ENCODE results near the gene CIAO1. TPM values are rescaled to one million over a fixed set of nuclear protein-coding genes. Genes with fewer than 3 reads are reported as not detected.

CIAO1 gene
- total and polyA plus RNA-seq, 4 experiments from 2014 or later: 78.3 to 111 (median 90.8) TPM

DNA sequence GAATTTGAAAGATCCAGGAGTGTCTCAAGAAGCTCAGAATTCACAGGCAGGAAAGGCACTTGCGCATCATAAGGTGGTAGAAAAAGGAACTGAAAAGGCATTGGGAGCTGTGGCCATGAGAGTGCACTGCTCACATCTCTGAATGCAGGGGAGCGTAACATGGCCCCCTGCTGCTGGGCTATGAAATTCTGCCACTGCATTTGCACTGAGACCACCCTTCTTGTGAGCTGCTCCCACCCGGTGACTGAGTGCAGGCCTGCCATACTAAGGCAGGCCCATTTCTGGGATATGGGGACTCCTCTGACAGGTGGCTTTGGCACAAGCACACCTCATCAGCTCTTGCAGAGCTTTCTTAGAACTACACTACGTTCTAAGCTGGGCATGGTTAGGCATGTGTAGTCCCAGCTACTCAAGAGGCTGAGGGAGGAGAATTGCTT lies 32.1 kb upstream of the CIAO1 start:
- Histone ChIP-seq H3K27me3 (ENCODE audit: insufficient read depth, low read length) (no peaks in the 10 kb centered on the region), H3K4me1 (ENCODE audit: insufficient read depth, low read length) (no peaks in the 10 kb centered on the region), H3K27ac (ENCODE audit: low read depth, low read length) (no peak overlapping the region), H3K36me3 (ENCODE audit: insufficient read depth, low read length) (no peaks in the 10 kb centered on the region), H3K4me3 (ENCODE audit: low read length in 2 of 2) (no peak overlapping the region), H3K9me3 (ENCODE audit: control insufficient read depth in 1 of 2, low read length in 2 of 2) (no peaks in the 10 kb centered on the region)
- no peak overlapping the region for H3K27ac Mint-ChIP-seq
- H3K4me3 Mint-ChIP-seq: no peak overlapping the region
- H3K36me3 Mint-ChIP-seq: peaks cover 0 to 3% of the 10 kb centered on the region in 2 donors
- CTCF ChIA-PET (ENCODE audit: partially characterized antibody): interaction anchor here (1.2 kb wide), 1 partner anchor 8 kb away, joined by 5 read pairs; no protein-coding TSS in a partner anchor
- peaks cover 0 to 5% (median 0%) of the 10 kb centered on the region in 4 donors for H3K4me1 Mint-ChIP-seq
- intact Hi-C loops (cut with micrococcal nuclease): no loop called here
- H3K27me3 Mint-ChIP-seq: no peaks in the 10 kb centered on the region
- no peak for DNase-seq
- no peaks in the 10 kb centered on the region for H3K9me3 Mint-ChIP-seq
- POLR2A ChIA-PET (ENCODE audit: partially characterized antibody): no interaction called here

DNA sequence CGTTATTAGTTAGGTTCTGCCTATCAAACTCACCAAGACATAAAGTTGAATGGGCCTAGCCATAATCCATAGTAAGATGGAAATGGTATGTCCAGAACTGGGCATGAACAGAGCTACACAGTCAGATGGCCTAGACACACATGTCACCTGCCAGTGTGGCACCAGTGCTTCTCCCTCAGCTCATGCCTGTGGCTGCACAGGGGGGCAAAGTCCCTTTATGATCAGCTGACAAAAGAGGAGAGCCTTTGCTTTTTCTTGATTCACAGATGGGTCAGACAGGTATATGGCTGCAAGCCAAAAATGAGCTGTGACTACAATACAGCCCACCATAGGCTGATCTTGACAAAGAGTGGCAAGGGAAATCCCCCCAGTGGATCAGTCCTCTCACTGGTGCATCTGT lies 29.1 kb upstream of the CIAO1 start:
- H3K27me3 ChIP-seq (ENCODE audit: insufficient read depth, low read length): no peaks in the 10 kb centered on the region
- H3K4me1 ChIP-seq (ENCODE audit: insufficient read depth, low read length): peaks cover 12% of the 10 kb centered on the region
- Mint-ChIP-seq H3K27ac (no peak overlapping the region), H3K4me3 (no peak overlapping the region), H3K36me3 (no peaks in the 10 kb centered on the region), H3K27me3 (no peaks in the 10 kb centered on the region), H3K9me3 (no peaks in the 10 kb centered on the region), H3K4me1 (peaks cover 10 to 28% (median 15%) of the 10 kb centered on the region in 4 donors)
- no peaks in the 10 kb centered on the region for H3K9me3 ChIP-seq (ENCODE audit: control insufficient read depth in 1 of 2, low read length in 2 of 2)
- POLR2A ChIA-PET (ENCODE audit: partially characterized antibody): interaction anchor here (1.0 kb wide), 1 partner anchor 621 kb away, joined by 3 read pairs; no protein-coding TSS in a partner anchor
- CTCF ChIA-PET (ENCODE audit: partially characterized antibody): interaction anchor here (1.5 to 2.2 kb wide), 2 partner anchors 24 to 63 kb away, joined by 3 to 8 read pairs; no protein-coding TSS in a partner anchor
- no peak overlapping the region for H3K4me3 ChIP-seq (ENCODE audit: low read length in 2 of 2)
- no peak for DNase-seq
- intact Hi-C loops (cut with micrococcal nuclease): no loop called here
- no peak overlapping the region for H3K27ac ChIP-seq (ENCODE audit: low read depth, low read length)
- no peaks in the 10 kb centered on the region for H3K36me3 ChIP-seq (ENCODE audit: insufficient read depth, low read length)

DNA sequence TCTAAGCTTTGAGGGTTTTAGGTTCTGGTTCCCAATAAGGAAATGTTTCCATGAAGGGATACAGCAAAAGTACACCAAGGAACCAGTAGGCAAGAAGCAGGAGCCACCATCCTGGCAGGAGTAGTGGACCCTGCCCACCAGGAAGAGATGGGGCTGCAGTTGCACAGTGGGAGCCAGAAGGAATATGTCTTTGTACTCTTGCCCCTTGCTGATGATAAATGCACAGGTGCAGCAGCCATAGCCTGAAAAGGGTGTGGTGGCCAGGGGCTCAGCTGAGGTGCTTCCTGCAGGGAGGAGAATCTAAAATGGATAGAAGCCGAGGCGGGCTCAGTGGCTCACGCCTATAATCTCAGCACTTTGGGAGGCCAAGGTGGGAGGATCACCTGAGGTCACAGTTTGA lies 27.8 kb upstream of the CIAO1 start:
- H3K4me1 Mint-ChIP-seq: peaks cover 20 to 39% (median 26%) of the 10 kb centered on the region in 4 donors
- no peak overlapping the region for H3K4me3 ChIP-seq (ENCODE audit: low read length in 2 of 2)
- no peaks in the 10 kb centered on the region for H3K27me3 Mint-ChIP-seq
- ChIA-PET CTCF (ENCODE audit: partially characterized antibody) (interaction anchor here (2.2 kb wide), 1 partner anchor 64 kb away, joined by 8 read pairs; no protein-coding TSS in a partner anchor), POLR2A (ENCODE audit: partially characterized antibody) (interaction anchor here (4.6 kb wide), 1 partner anchor 30 kb away, joined by 37 read pairs; the partner anchor contains the start of gene STARD7)
- no peak for DNase-seq
- no peaks in the 10 kb centered on the region for H3K36me3 Mint-ChIP-seq
- no peaks in the 10 kb centered on the region for H3K9me3 ChIP-seq (ENCODE audit: control insufficient read depth in 1 of 2, low read length in 2 of 2)
- peaks cover 25% of the 10 kb centered on the region for H3K4me1 ChIP-seq (ENCODE audit: insufficient read depth, low read length)
- H3K27ac ChIP-seq (ENCODE audit: low read depth, low read length): no peak overlapping the region
- no peaks in the 10 kb centered on the region for H3K27me3 ChIP-seq (ENCODE audit: insufficient read depth, low read length)
- peak overlapping the region in 2 of 7 donors; percentile 5 to 16 for H3K27ac Mint-ChIP-seq
- no peaks in the 10 kb centered on the region for H3K9me3 Mint-ChIP-seq
- H3K4me3 Mint-ChIP-seq: no peak overlapping the region
- no peaks in the 10 kb centered on the region for H3K36me3 ChIP-seq (ENCODE audit: insufficient read depth, low read length)
- intact Hi-C loops (cut with micrococcal nuclease): no loop called here

DNA sequence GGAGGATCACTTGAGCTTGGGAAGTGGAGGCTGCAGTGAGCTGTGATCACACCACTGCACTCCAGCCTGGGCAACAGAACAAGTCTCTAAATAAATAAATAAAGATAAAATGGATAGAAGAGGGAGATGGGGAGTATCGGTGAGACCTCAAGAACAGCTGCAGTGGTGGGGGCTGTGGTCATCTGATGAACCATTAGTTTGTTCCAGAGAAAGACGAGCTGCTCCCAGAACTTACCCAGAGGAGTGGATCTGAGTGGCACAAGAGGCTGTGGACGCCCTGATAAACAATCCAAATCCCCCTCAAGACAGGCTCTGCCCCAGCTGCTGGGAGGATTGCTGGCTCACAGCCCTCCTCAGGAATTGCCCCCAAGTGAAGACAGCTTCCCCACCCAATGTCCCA lies 26.9 kb upstream of the CIAO1 start:
- POLR2A ChIA-PET (ENCODE audit: partially characterized antibody): interaction anchor here (4.6 kb wide), 1 partner anchor 31 kb away, joined by 37 read pairs; the partner anchor contains the start of gene STARD7
- Histone ChIP-seq H3K9me3 (ENCODE audit: control insufficient read depth in 1 of 2, low read length in 2 of 2) (no peaks in the 10 kb centered on the region), H3K4me3 (ENCODE audit: low read length in 2 of 2) (no peak overlapping the region), H3K27me3 (ENCODE audit: insufficient read depth, low read length) (no peaks in the 10 kb centered on the region), H3K27ac (ENCODE audit: low read depth, low read length) (no peak overlapping the region), H3K36me3 (ENCODE audit: insufficient read depth, low read length) (no peaks in the 10 kb centered on the region), H3K4me1 (ENCODE audit: insufficient read depth, low read length) (peaks cover 25% of the 10 kb centered on the region)
- intact Hi-C loops (cut with micrococcal nuclease): no loop called here
- CTCF ChIA-PET (ENCODE audit: partially characterized antibody): no interaction called here
- Mint-ChIP-seq H3K27ac (no peak overlapping the region), H3K9me3 (no peaks in the 10 kb centered on the region), H3K36me3 (no peaks in the 10 kb centered on the region), H3K4me3 (no peak overlapping the region), H3K4me1 (peaks cover 20 to 39% (median 26%) of the 10 kb centered on the region in 4 donors), H3K27me3 (no peaks in the 10 kb centered on the region)
- DNase-seq: no peak

DNA sequence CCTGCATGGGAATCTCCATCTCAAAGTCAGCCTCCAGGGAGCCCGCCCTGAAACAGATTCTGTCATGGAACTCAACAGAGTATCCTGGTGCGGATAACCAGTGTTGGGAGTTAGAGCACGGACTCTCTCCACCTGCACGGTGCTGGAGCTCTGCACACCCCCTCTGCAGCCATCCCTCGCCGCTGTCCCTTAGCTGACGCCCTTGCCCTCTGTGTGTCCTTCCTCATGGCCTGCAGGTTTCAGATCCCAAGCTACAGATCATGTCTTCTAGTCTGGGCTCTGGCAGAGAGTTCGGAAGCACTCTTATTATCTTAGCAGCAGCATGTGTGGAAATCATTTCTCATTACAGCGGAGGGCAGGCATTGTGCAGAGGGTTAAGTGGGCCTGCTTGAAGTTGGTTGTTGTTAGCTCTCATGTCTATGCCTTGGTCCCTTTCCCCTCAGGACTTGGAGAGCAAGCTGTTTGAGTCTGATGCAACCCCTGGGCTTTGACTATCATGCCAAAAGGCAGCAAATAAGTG lies 26.2 kb upstream of the CIAO1 start:
- Mint-ChIP-seq H3K27ac (peak overlapping the region in 5 of 7 donors; percentile 12 to 91 (median 31)), H3K27me3 (no peaks in the 10 kb centered on the region), H3K36me3 (no peaks in the 10 kb centered on the region), H3K4me1 (peaks cover 20 to 43% (median 29%) of the 10 kb centered on the region in 4 donors), H3K4me3 (no peak overlapping the region), H3K9me3 (no peaks in the 10 kb centered on the region)
- Histone ChIP-seq H3K4me1 (ENCODE audit: insufficient read depth, low read length) (peaks cover 25% of the 10 kb centered on the region), H3K36me3 (ENCODE audit: insufficient read depth, low read length) (no peaks in the 10 kb centered on the region), H3K27ac (ENCODE audit: low read depth, low read length) (no peak overlapping the region), H3K9me3 (ENCODE audit: control insufficient read depth in 1 of 2, low read length in 2 of 2) (no peaks in the 10 kb centered on the region), H3K27me3 (ENCODE audit: insufficient read depth, low read length) (no peaks in the 10 kb centered on the region), H3K4me3 (ENCODE audit: low read length in 2 of 2) (no peak overlapping the region)
- intact Hi-C loops (cut with micrococcal nuclease): no loop called here
- POLR2A ChIA-PET (ENCODE audit: partially characterized antibody): interaction anchor here (4.6 kb wide), 1 partner anchor 32 kb away, joined by 37 read pairs; the partner anchor contains the start of gene STARD7
- CTCF ChIA-PET (ENCODE audit: partially characterized antibody): interaction anchor here (1.2 kb wide), 1 partner anchor 32 kb away, joined by 3 read pairs; no protein-coding TSS in a partner anchor
- DNase-seq: no peak

DNA sequence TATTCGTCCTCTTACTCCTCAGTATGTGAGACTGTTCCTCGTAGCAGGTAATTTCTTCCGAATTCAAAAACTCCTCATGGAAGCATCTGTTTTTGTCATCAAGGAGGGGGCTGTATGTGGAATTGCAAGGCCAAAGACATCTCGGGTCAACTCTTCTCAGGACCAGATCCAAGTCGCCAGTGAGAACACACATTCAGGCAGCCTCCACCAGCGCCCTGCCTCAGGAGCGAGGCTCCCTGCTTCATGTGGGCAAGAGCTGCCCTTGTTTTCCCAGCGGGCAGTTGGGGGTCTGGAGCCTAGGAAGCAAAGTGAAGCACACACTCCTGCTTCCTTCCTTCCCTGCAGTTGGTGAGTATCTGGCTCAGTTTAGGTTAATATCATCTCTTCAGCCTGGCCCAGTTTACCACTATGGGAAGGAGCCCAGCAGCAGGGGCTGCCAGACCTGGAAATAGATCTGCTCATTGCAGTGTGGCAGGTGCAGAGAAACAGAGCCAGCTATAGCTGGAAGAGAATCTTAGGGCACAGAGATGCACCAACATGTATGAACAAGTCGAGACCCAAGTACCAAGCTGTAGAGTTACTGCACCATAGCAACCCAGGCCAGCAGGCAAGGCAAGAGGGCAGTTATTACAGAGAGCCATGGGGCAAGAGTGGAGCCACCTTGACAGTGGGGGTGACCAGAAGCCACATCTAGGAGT lies 25.5 kb upstream of the CIAO1 start:
- H3K27ac Mint-ChIP-seq: peak overlapping the region; percentile 76 to 98 (median 91)
- no peak overlapping the region for H3K4me3 ChIP-seq (ENCODE audit: low read length in 2 of 2)
- intact Hi-C loops (cut with micrococcal nuclease): no loop called here
- H3K9me3 Mint-ChIP-seq: no peaks in the 10 kb centered on the region
- peaks cover 22 to 46% (median 32%) of the 10 kb centered on the region in 4 donors for H3K4me1 Mint-ChIP-seq
- H3K9me3 ChIP-seq (ENCODE audit: control insufficient read depth in 1 of 2, low read length in 2 of 2): no peaks in the 10 kb centered on the region
- POLR2A ChIA-PET (ENCODE audit: partially characterized antibody): interaction anchor here (0.7 to 4.6 kb wide), 3 partner anchors 21 to 66 kb away, joined by 3 to 37 read pairs (median 8); partner anchors contain the start of gene STARD7
- H3K36me3 ChIP-seq (ENCODE audit: insufficient read depth, low read length): no peaks in the 10 kb centered on the region
- peak overlapping the region; percentile 65 for H3K27ac ChIP-seq (ENCODE audit: low read depth, low read length)
- H3K27me3 Mint-ChIP-seq: no peaks in the 10 kb centered on the region
- peaks cover 27% of the 10 kb centered on the region for H3K4me1 ChIP-seq (ENCODE audit: insufficient read depth, low read length)
- DNase-seq: no peak
- H3K36me3 Mint-ChIP-seq: no peaks in the 10 kb centered on the region
- H3K4me3 Mint-ChIP-seq: peak overlapping the region in 3 of 8 donors; percentile 23 to 41 (median 38)
- CTCF ChIA-PET (ENCODE audit: partially characterized antibody): interaction anchor here (0.9 to 3.1 kb wide), 5 partner anchors 7 to 66 kb away, joined by 3 to 10 read pairs (median 3); no protein-coding TSS in a partner anchor
- no peaks in the 10 kb centered on the region for H3K27me3 ChIP-seq (ENCODE audit: insufficient read depth, low read length)

DNA sequence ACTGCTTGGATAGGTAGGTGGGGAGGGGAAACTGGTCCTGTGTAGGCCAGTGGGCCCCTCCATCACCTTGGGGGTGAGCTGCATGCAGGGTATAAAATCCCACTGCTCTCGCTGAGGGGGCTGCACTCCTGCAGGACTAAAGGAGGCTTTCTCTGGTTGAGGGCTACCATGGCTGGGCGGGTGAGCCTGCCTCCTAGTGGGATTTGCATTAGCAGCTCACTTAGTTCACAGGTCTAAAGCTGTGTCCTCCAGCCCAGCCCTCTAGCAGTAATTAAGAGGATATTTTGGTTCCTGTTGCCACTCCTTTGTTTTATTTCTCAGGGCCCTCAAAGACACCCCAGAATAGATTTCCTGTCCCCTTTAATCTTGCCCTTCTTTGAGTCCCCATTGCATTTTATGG lies 24.8 kb upstream of the CIAO1 start:
- Mint-ChIP-seq H3K36me3 (no peaks in the 10 kb centered on the region), H3K4me3 (peak overlapping the region in 7 of 8 donors; percentile 26 to 84 (median 77)), H3K27ac (peak overlapping the region; percentile 91 to 98 (median 96)), H3K4me1 (peaks cover 29 to 53% (median 39%) of the 10 kb centered on the region in 4 donors), H3K9me3 (no peaks in the 10 kb centered on the region), H3K27me3 (no peaks in the 10 kb centered on the region)
- POLR2A ChIA-PET (ENCODE audit: partially characterized antibody): interaction anchor here (0.7 to 4.6 kb wide), 6 partner anchors 20 to 353 kb away, joined by 3 to 37 read pairs (median 4); partner anchors contain the start of gene STARD7
- CTCF ChIA-PET (ENCODE audit: partially characterized antibody): interaction anchor here (0.9 to 3.1 kb wide), 4 partner anchors 8 to 66 kb away, joined by 3 to 10 read pairs (median 4); no protein-coding TSS in a partner anchor
- Histone ChIP-seq H3K27ac (ENCODE audit: low read depth, low read length) (peak overlapping the region; percentile 65), H3K9me3 (ENCODE audit: control insufficient read depth in 1 of 2, low read length in 2 of 2) (no peaks in the 10 kb centered on the region), H3K36me3 (ENCODE audit: insufficient read depth, low read length) (no peaks in the 10 kb centered on the region), H3K27me3 (ENCODE audit: insufficient read depth, low read length) (no peaks in the 10 kb centered on the region), H3K4me3 (ENCODE audit: low read length in 2 of 2) (no peak overlapping the region), H3K4me1 (ENCODE audit: insufficient read depth, low read length) (peaks cover 34% of the 10 kb centered on the region)
- intact Hi-C loops (cut with micrococcal nuclease): no loop called here
- no peak for DNase-seq

Measured in CD4-positive, alpha-beta memory T cell (primary cell).